GM21423 (cell line): Measurements from ENCODE around the gene CEACAM16.
"Not testable (repeated sequence)": the region's sequence is repeated elsewhere in the genome, so short reads cannot be mapped to it uniquely, and the experiment has no call there.

ENCODE experiments used
- ATAC-seq: cut with Tn5 transposase; IDR thresholded peaks from one replicate; pipeline ENCODE4 v1.9.1; 2021; ENCODE audit warnings: mild to moderate bottlenecking, moderate library complexity; ENCODE audit not compliant: unreplicated experiment

CEACAM16 gene

GRCh38 chr19:44675521-44675920 is 23.4 kb upstream of the CEACAM16 start:
- ATAC-seq, result no peak

- ATAC-seq, result no peak
Observed at GRCh38 chr19:44677019-44677811, 21.7 kb upstream of the CEACAM16 start.

GRCh38 chr19:44680536-44680935 is 18.4 kb upstream of the CEACAM16 start:
- ATAC-seq, result no peak

GRCh38 chr19:44681992-44682790 is 16.8 kb upstream of the CEACAM16 start:
- no peak for ATAC-seq

GRCh38 chr19:44682807-44683206 is 16.1 kb upstream of the CEACAM16 start:
- ATAC-seq, result no peak

GRCh38 chr19:44683434-44684210 is 15.3 kb upstream of the CEACAM16 start:
- no peak for ATAC-seq

GRCh38 chr19:44684396-44684795 is 14.6 kb upstream of the CEACAM16 start:
- not testable (repeated sequence) for ATAC-seq

- ATAC-seq, result no peak
Observed at GRCh38 chr19:44684892-44685863, 13.8 kb upstream of the CEACAM16 start.

GRCh38 chr19:44685877-44686276 is 13.1 kb upstream of the CEACAM16 start:
- ATAC-seq, result no peak

- ATAC-seq, result no peak
Observed at GRCh38 chr19:44686896-44687295, 12.1 kb upstream of the CEACAM16 start.

- no peak for ATAC-seq
Observed at GRCh38 chr19:44687888-44688287, 11.1 kb upstream of the CEACAM16 start.

- ATAC-seq, result no peak
Observed at GRCh38 chr19:44689290-44690130, 9.4 kb upstream of the CEACAM16 start.

- ATAC-seq, result no peak
Observed at GRCh38 chr19:44690131-44690440, 8.9 kb upstream of the CEACAM16 start.

- ATAC-seq, result no peak
Observed at GRCh38 chr19:44692379-44692721, 6.6 kb upstream of the CEACAM16 start.

- ATAC-seq, result no peak
Observed at GRCh38 chr19:44694184-44694579, 4.8 kb upstream of the CEACAM16 start.

- ATAC-seq, result no peak
Observed at GRCh38 chr19:44696939-44697669, 1.8 kb upstream of the CEACAM16 start.

- no peak for ATAC-seq
Observed at GRCh38 chr19:44697670-44698034, 1.3 kb upstream of the CEACAM16 start.

GRCh38 chr19:44700547-44700946 is 1.6 kb downstream of the CEACAM16 start:
- ATAC-seq, result no peak

- ATAC-seq, result no peak
Observed at GRCh38 chr19:44701228-44701627, 2.3 kb downstream of the CEACAM16 start.
